ENCODE results near the gene CMSS1.

- TF ChIP-seq GABPA (IDR thresholded peaks at IDR 0.05 in 1 of 2, conservative IDR thresholded peaks at IDR 0.05 in 1 of 2) (no peak), CTCF (IDR thresholded peaks at IDR 0.05; ENCODE audit: low read depth, low read length, missing input control) (no peak)
These were observed 305.4 kb downstream of the CMSS1 start for GRCh38 chr3:100123112-100123511.
